GM19099 (cell line): ENCODE measurements around the gene TNIK.

Experiments
- POLR2A ChIP-seq: IDR thresholded peaks from 3 replicates; pipeline ENCODE4 v1.6.1; 2011; ENCODE audit warnings: low read depth; ENCODE audit not compliant: insufficient read length; ENCODE audit errors: extremely low read depth

TNIK gene

GRCh38 chr3:171135549-171135948 is 324.7 kb downstream of the TNIK start:
- no peak for TF ChIP-seq POLR2A

- TF ChIP-seq POLR2A: no peak
Measured at GRCh38 chr3:171133796-171134569, 326.2 kb downstream of the TNIK start.

- TF ChIP-seq POLR2A: no peak
Measured at GRCh38 chr3:171133337-171133736, 326.9 kb downstream of the TNIK start.

- no peak for TF ChIP-seq POLR2A
Measured at GRCh38 chr3:171132873-171133272, 327.3 kb downstream of the TNIK start.

- no peak for TF ChIP-seq POLR2A
Measured at GRCh38 chr3:171129827-171130226, 330.4 kb downstream of the TNIK start.

- TF ChIP-seq POLR2A: no peak
Measured at GRCh38 chr3:171127611-171128010, 332.6 kb downstream of the TNIK start.

GRCh38 chr3:171126478-171127209 is 333.6 kb downstream of the TNIK start:
- TF ChIP-seq POLR2A: no peak

GRCh38 chr3:171125010-171125409 is 335.2 kb downstream of the TNIK start:
- no peak for TF ChIP-seq POLR2A

- TF ChIP-seq POLR2A: no peak
Measured at GRCh38 chr3:171123915-171124314, 336.3 kb downstream of the TNIK start.

- no peak for TF ChIP-seq POLR2A
Measured at GRCh38 chr3:171122861-171123260, 337.3 kb downstream of the TNIK start.

- no peak for TF ChIP-seq POLR2A
Measured at GRCh38 chr3:171122240-171122639, 338.0 kb downstream of the TNIK start.

- TF ChIP-seq POLR2A: no peak
Measured at GRCh38 chr3:171121801-171122200, 338.4 kb downstream of the TNIK start.

- TF ChIP-seq POLR2A: no peak
Measured at GRCh38 chr3:171116824-171117395, 343.3 kb downstream of the TNIK start.

GRCh38 chr3:171116365-171116764 is 343.8 kb downstream of the TNIK start:
- no peak for TF ChIP-seq POLR2A

GRCh38 chr3:171115667-171116066 is 344.5 kb downstream of the TNIK start:
- TF ChIP-seq POLR2A: no peak

- TF ChIP-seq POLR2A: no peak
Measured at GRCh38 chr3:171113716-171114115, 346.5 kb downstream of the TNIK start.

- TF ChIP-seq POLR2A: no peak
Measured at GRCh38 chr3:171110715-171111114, 349.5 kb downstream of the TNIK start.

- no peak for TF ChIP-seq POLR2A
Measured at GRCh38 chr3:171108066-171108465, 352.1 kb downstream of the TNIK start.
